Liver (tissue), 9 donors: Measurements from ENCODE around the gene GLRX5. TPM values are rescaled to one million over a fixed set of nuclear protein-coding genes. Genes with fewer than 3 reads are reported as not detected.

Experiments
- DNase-seq: peaks from one replicate; pipeline ENCODE4 v3.0.0-alpha.2; 2017; ENCODE audit warnings: low spot score
- H3K27ac ChIP-seq, 2 donors: one replicate each; pipeline ENCODE4 v1.7.0; 2013; ENCODE audit warnings: inconsistent platforms in 2 of 2, low read length in 2 of 2, control low read depth in 1 of 2, low read depth in 1 of 2, mild to moderate bottlenecking in 1 of 2
- H3K27me3 ChIP-seq, 4 donors: one replicate each; pipeline versions ENCODE4 v1.6.1 to v1.7.0; 2013; ENCODE audit warnings: low read length in 3 of 4, inconsistent platforms in 1 of 4, mild to moderate bottlenecking in 1 of 4, moderate library complexity in 1 of 4; ENCODE audit not compliant: control insufficient read depth in 4 of 4, insufficient read depth in 4 of 4
- H3K36me3 ChIP-seq, 4 donors: one replicate each; pipeline versions ENCODE4 v1.6.1 to v1.7.0; 2013; ENCODE audit warnings: low read length in 3 of 4, mild to moderate bottlenecking in 3 of 4, low read depth in 1 of 4, moderate library complexity in 1 of 4; ENCODE audit not compliant: control insufficient read depth in 4 of 4, insufficient read depth in 3 of 4
- H3K4me1 ChIP-seq, 4 donors: one replicate each; pipeline versions ENCODE4 v1.6.1 to v1.7.0; 2013; ENCODE audit warnings: low read length in 3 of 4, mild to moderate bottlenecking in 3 of 4, moderate library complexity in 1 of 4; ENCODE audit not compliant: control insufficient read depth in 4 of 4, insufficient read depth in 4 of 4
- H3K4me3 ChIP-seq, 3 donors: one replicate each; pipeline versions ENCODE4 v1.6.1 to v1.7.0; 2013; ENCODE audit warnings: low read length in 3 of 3, control low read depth in 1 of 3, low read depth in 1 of 3, mild to moderate bottlenecking in 1 of 3
- H3K9ac ChIP-seq, 2 donors: one replicate each; pipeline ENCODE4 v1.7.0; 2013; ENCODE audit warnings: low read length in 2 of 2, mild to moderate bottlenecking in 2 of 2, moderate library complexity in 2 of 2, control low read depth in 1 of 2, low read depth in 1 of 2
- H3K9me3 ChIP-seq, 4 donors: one replicate each; pipeline versions ENCODE4 v1.6.1 to v1.7.0; 2013; ENCODE audit warnings: low read length in 3 of 4; ENCODE audit not compliant: control insufficient read depth in 4 of 4
- GABPA ChIP-seq, 2 donors: IDR thresholded peaks in 1 of 2; conservative IDR thresholded peaks in 1 of 2; 2 replicates each; pipeline ENCODE4 v1.6.1; 2016; ENCODE audit warnings: antibody characterized with exemption in 2 of 2, mild to moderate bottlenecking in 1 of 2, moderate library complexity in 1 of 2
- HNF4A ChIP-seq, 2 donors: conservative IDR thresholded peaks; 2 replicates each; pipeline ENCODE4 v1.6.1; 2016; ENCODE audit warnings: antibody characterized with exemption in 2 of 2, mild to moderate bottlenecking in 2 of 2
- HNF4G ChIP-seq: IDR thresholded peaks from 2 replicates; pipeline ENCODE4 v1.6.1; 2016; ENCODE audit warnings: antibody characterized with exemption
- RAD21 ChIP-seq, 2 donors: IDR thresholded peaks; 2 replicates each; pipeline ENCODE4 v1.6.1; 2016; ENCODE audit warnings: antibody characterized with exemption in 2 of 2, mild to moderate bottlenecking in 2 of 2
- REST ChIP-seq: IDR thresholded peaks from 2 replicates; pipeline ENCODE4 v1.6.1; 2016; ENCODE audit warnings: antibody characterized with exemption, mild to moderate bottlenecking
- RXRA ChIP-seq, 2 donors: IDR thresholded peaks; 2 replicates each; pipeline ENCODE4 v1.6.1; 2017 to 2018; ENCODE audit warnings: antibody characterized with exemption in 2 of 2, mild to moderate bottlenecking in 1 of 2
- WGBS: extraction: QIAGEN DNeasy Blood & Tissue Kit; methylation state at CpG from one replicate; pipeline ENCODE4 v1.1.7; 2013; 5-methylcytosine and 5-hydroxymethylcytosine counted together
- polyA plus RNA-seq, 2 donors: library from polyadenylated mRNA; stranded (reverse) in 1 of 2; unstranded in 1 of 2; fragments of 200-250 nt in 1 of 2; fragments of >200 nt in 1 of 2; fragmentation: Nextera tagmentation in 1 of 2; extraction: Ambion mirVana in 1 of 2; gene quantifications; one replicate each; pipeline versions ENCODE4 v1.2.1 to v1.2.3, GENCODE V29; 2013 to 2015
- total RNA-seq, 2 donors: library from RNA; depleted of rRNA; stranded (reverse); fragments of >200 nt; gene quantifications; one replicate each; pipeline ENCODE4 v1.2.3, GENCODE V29; 2014
- donor health status: healthy.
- donor health status: healthy.
- donor health status: healthy.
- donor health status: healthy.
- donor health status: healthy.

GLRX5 gene
- total and polyA plus RNA-seq, 4 donors, result 28.4 to 172 (median 39.7) TPM

- Histone ChIP-seq H3K4me3 (no peak overlapping the region), H3K36me3 (no peaks in the 10 kb centered on the region), H3K9me3 (no peaks in the 10 kb centered on the region), H3K27ac (no peak overlapping the region), H3K4me1 (peaks cover 6 to 72% (median 69%) of the 10 kb centered on the region in 4 donors), H3K9ac (peak overlapping the region in 1 of 2 donors; percentile 18), H3K27me3 (no peaks in the 10 kb centered on the region)
- WGBS, result 95% methylated on average over 7 of the region's 7 CpGs
- TF ChIP-seq RAD21 (IDR thresholded peaks at IDR 0.05), result no peak
- no peak for DNase-seq
These were observed 5.6 kb upstream of the GLRX5 start for GRCh38 chr14:95529216-95529615.

GRCh38 chr14:95530473-95531276 lies 4.2 kb upstream of the GLRX5 start:
- Histone ChIP-seq H3K27me3 (no peaks in the 10 kb centered on the region), H3K9me3 (no peaks in the 10 kb centered on the region), H3K4me1 (peaks cover under 1 to 62% (median 57%) of the 10 kb centered on the region in 4 donors), H3K27ac (peak overlapping the region; percentile 9 to 46), H3K4me3 (no peak overlapping the region), H3K9ac (no peak overlapping the region), H3K36me3 (no peaks in the 10 kb centered on the region)
- no peak for DNase-seq
- no peak for TF ChIP-seq REST
- WGBS, result 79% methylated on average over 13 of the region's 13 CpGs

- no peak overlapping the region for H3K9ac ChIP-seq
- no peaks in the 10 kb centered on the region for H3K9me3 ChIP-seq
- no peaks in the 10 kb centered on the region for H3K36me3 ChIP-seq
- peak in 1 of 2 donors; percentile 12 for TF ChIP-seq HNF4A (conservative IDR thresholded peaks at IDR 0.05)
- no peak for TF ChIP-seq HNF4G
- WGBS, result 10% methylated on average over 3 of the region's 3 CpGs
- DNase-seq, result no peak
- H3K4me3 ChIP-seq, result no peak overlapping the region
- peaks cover 4 to 60% (median 57%) of the 10 kb centered on the region in 4 donors for H3K4me1 ChIP-seq
- H3K27ac ChIP-seq, result peak overlapping the region in 1 of 2 donors; percentile 6
- H3K27me3 ChIP-seq, result no peaks in the 10 kb centered on the region
These were observed 3.4 kb upstream of the GLRX5 start for GRCh38 chr14:95531473-95531872.

GRCh38 chr14:95531969-95532368 lies 2.9 kb upstream of the GLRX5 start:
- Histone ChIP-seq H3K27me3 (no peaks in the 10 kb centered on the region), H3K27ac (peak overlapping the region; percentile 5 to 6), H3K4me1 (peaks cover 4 to 60% (median 56%) of the 10 kb centered on the region in 4 donors), H3K4me3 (peak overlapping the region in 2 of 3 donors; percentile 4 to 27), H3K9me3 (no peaks in the 10 kb centered on the region), H3K36me3 (no peaks in the 10 kb centered on the region), H3K9ac (peak overlapping the region in 1 of 2 donors; percentile 33)
- 50% methylated on average over 3 of the region's 3 CpGs for WGBS
- TF ChIP-seq RXRA (IDR thresholded peaks at IDR 0.05) (no peak), GABPA (IDR thresholded peaks at IDR 0.05 in 1 of 2, conservative IDR thresholded peaks at IDR 0.05 in 1 of 2) (no peak)
- DNase-seq, result no peak
